Muscle of leg (tissue), 11 donors: Measurements from ENCODE around the gene PARVB. TPM values are rescaled to one million over a fixed set of nuclear protein-coding genes. Genes with fewer than 3 reads are reported as not detected.
"Not testable (repeated sequence)": the region's sequence is repeated elsewhere in the genome, so short reads cannot be mapped to it uniquely, and the experiment has no call there.

ENCODE experiments used
- DNase-seq: peaks from one replicate; pipeline ENCODE4 v3.0.0; 2013
- H3K27ac ChIP-seq: one replicate; pipeline ENCODE4 v1.5.1; 2013; ENCODE audit warnings: mild to moderate bottlenecking, low read length, control low read depth
- H3K27me3 ChIP-seq: one replicate; pipeline ENCODE4 v1.6.1; 2013; ENCODE audit warnings: low read length; ENCODE audit not compliant: control insufficient read depth, insufficient read depth
- H3K36me3 ChIP-seq: one replicate; pipeline ENCODE4 v1.6.1; 2013; ENCODE audit warnings: low read length; ENCODE audit not compliant: control insufficient read depth, insufficient read depth
- H3K4me1 ChIP-seq: one replicate; pipeline ENCODE4 v1.6.1; 2013; ENCODE audit warnings: low read length; ENCODE audit not compliant: control insufficient read depth, insufficient read depth
- H3K4me3 ChIP-seq: one replicate; pipeline ENCODE4 v1.5.1; 2013; ENCODE audit warnings: low read length, control low read depth
- H3K9me3 ChIP-seq: replicated peaks from 2 replicates; pipeline ENCODE4 v1.6.1; 2013; ENCODE audit warnings: low read depth, low read length; ENCODE audit not compliant: control insufficient read depth
- WGBS: methylation state at CpG from one replicate; pipeline ENCODE4 v1.1.5; 2013; ENCODE audit warnings: missing lambda C conversion rate; ENCODE audit not compliant: insufficient coverage; 5-methylcytosine and 5-hydroxymethylcytosine counted together
- polyA plus RNA-seq, 8 donors: library from polyadenylated mRNA; unstranded; fragments of 120-200 nt; gene quantifications; one replicate each; pipeline versions ENCODE4 v1.2.1 to v1.2.3, GENCODE V29; 2013; ENCODE audit warnings: inconsistent platforms in 1 of 8, low replicate concordance in 1 of 8; ENCODE audit not compliant: insufficient read length in 8 of 8, insufficient read depth in 1 of 8
- total RNA-seq: library from RNA; stranded (reverse); fragments of 120-200 nt; gene quantifications from one replicate; pipeline ENCODE4 v1.2.4, GENCODE V29; 2013

PARVB gene
- total and polyA plus RNA-seq, 9 donors = 31.5 to 52.0 (median 43.8) TPM

DNA sequence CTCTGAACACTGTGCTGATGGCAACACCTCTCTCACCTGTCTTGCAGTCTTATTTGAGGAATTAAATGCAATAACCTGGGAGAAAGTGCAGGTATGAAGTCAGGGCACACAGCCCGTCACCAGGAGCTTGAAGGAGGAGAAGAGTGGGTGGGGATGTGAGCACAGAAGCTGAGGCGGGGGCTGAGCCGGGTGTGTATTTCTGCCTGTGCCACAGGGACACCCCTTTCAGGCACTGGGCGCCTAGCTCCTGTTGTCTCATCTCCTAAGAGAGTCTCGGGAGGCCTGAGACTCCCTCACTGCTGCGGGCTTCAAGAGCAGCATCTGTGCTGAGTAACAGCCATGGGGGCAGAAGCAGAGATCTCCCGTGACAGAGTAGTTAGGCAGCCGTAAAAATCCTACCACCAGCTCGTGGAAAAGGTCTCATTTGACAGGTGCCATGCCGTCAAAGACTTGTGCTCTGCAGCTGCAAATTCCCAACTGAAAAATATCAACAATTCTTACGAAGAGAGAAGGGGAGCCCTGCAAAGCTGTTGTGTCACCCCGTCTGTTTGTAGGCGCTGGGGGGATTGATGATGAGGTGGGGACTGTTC is 26.8 kb downstream of the PARVB start:
- no peaks in the 10 kb centered on the region for H3K9me3 ChIP-seq
- no peak overlapping the region for H3K27ac ChIP-seq
- H3K36me3 ChIP-seq = peaks cover 3% of the 10 kb centered on the region
- DNase-seq = no peak
- WGBS = 63% methylated on average over 11 of the region's 13 CpGs
- no peaks in the 10 kb centered on the region for H3K27me3 ChIP-seq
- H3K4me1 ChIP-seq = peaks cover 19% of the 10 kb centered on the region
- H3K4me3 ChIP-seq = no peak overlapping the region

DNA sequence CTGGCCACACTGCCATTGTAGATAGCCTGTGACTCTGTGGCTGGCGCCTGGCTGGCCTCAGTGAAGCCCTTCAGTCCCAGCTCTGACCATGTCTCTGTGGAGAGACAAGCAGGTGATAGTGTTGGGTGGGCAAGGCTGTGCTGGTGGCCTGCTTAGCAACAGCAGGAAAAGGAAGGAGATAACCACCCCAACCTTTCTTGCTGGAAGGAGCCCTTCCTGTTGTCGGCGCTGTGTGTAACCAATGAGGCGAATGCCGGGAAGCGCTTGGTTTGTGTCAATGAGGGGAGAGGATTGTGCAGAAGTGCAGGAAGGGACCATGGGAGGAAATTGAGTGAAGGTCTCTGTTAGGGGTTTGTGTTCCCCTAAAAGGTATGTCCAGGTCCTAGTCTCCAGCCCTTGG is 27.3 kb downstream of the PARVB start:
- Histone ChIP-seq H3K4me1 (peaks cover 19% of the 10 kb centered on the region), H3K36me3 (no peaks in the 10 kb centered on the region), H3K27me3 (no peaks in the 10 kb centered on the region), H3K9me3 (no peaks in the 10 kb centered on the region), H3K4me3 (no peak overlapping the region), H3K27ac (no peak overlapping the region)
- WGBS = 73% methylated on average over 6 of the region's 6 CpGs
- DNase-seq = no peak

- Histone ChIP-seq H3K27me3 (no peaks in the 10 kb centered on the region), H3K4me3 (no peak overlapping the region), H3K27ac (no peak overlapping the region), H3K4me1 (peaks cover 19% of the 10 kb centered on the region), H3K36me3 (no peaks in the 10 kb centered on the region), H3K9me3 (no peaks in the 10 kb centered on the region)
- DNase-seq = no peak
- WGBS = 68% methylated on average over 13 of the region's 13 CpGs
Measured at GRCh38 chr22:44051961-44052360, 27.9 kb downstream of the PARVB start.

DNA sequence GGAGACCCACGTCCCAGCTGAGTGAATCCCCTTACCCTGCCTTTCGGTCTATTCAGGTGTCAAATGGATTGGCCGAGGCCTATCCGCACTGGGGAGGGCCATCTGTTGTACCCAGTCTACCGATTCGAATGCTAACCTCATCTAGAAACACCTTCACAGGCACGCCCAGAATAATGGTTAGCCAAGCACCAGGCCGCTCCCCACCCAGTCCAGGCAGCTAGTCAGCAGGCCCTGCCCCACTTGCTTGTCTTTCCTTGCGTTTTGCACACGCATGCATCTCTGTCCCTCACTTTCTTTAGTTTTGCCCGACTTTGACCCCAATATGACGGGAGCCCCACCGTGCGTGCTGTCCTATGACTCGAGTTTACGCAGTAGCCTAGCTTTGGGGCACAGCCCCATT is 31.7 kb downstream of the PARVB start:
- WGBS = 93% methylated on average over 16 of the region's 16 CpGs
- H3K9me3 ChIP-seq = peaks cover 4% of the 10 kb centered on the region
- DNase-seq = no peak
- H3K4me3 ChIP-seq = no peak overlapping the region
- H3K4me1 ChIP-seq = peaks cover 18% of the 10 kb centered on the region
- no peaks in the 10 kb centered on the region for H3K36me3 ChIP-seq
- no peaks in the 10 kb centered on the region for H3K27me3 ChIP-seq
- H3K27ac ChIP-seq = no peak overlapping the region

GRCh38 chr22:44056649-44057048 is 32.5 kb downstream of the PARVB start:
- H3K27me3 ChIP-seq, H3K36me3 ChIP-seq, H3K9me3 ChIP-seq, H3K27ac ChIP-seq, H3K4me3 ChIP-seq, DNase-seq: not testable (repeated sequence)
- WGBS = 100% methylated on average over 1 of the region's 4 CpGs
- H3K4me1 ChIP-seq = peaks cover 12% of the 10 kb centered on the region

GRCh38 chr22:44057401-44057987 is 33.4 kb downstream of the PARVB start:
- no peak overlapping the region for H3K4me3 ChIP-seq
- H3K4me1 ChIP-seq = peaks cover 12% of the 10 kb centered on the region
- no peaks in the 10 kb centered on the region for H3K27me3 ChIP-seq
- peaks cover 4% of the 10 kb centered on the region for H3K9me3 ChIP-seq
- peak; percentile 27 for DNase-seq
- WGBS = 28% methylated on average over 10 of the region's 11 CpGs
- H3K36me3 ChIP-seq = no peaks in the 10 kb centered on the region
- H3K27ac ChIP-seq = no peak overlapping the region

DNA sequence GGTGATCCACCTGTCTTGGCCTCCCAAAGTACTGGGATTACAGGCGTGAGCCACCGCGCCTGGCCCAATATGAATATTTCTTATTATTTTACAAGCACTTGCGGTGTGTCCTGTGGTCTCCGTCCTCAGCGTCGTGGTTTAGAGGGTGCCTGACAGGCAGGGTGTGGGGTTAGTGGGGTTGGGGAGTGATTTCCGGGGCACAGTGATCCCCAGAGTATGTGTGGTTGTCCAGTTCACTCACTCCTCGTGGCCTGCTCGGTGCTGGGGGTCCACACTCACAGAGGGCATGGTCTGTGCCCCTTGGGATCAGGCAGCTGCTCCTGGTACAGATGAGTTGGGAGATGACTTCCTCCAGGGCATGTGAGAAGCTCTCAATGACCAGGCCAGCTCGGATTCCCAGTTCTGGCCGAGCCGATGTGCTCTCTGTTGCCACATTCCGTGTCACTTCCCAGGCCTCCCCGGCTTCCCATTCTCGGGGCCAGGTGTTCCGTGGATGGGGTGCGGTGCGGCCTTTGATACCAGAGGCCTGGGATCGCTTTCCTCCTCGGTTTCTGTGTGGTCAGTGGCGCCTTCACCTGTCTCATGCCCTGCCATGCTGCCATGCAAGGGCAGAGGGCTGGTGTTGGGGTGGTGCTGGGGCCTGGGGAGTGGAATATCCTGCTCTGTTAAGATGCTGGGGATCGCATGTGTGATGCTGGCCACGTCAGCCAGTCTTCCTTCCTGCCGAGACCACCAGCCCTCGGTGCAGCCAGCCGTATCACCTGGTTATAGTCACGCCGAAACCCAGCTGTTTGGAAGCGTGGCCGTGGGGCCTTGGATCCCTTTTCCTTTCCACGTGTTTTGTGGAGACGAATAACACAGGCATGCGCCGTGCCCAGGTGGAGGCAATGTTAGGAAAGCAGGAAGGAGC is 39.6 kb downstream of the PARVB start:
- Histone ChIP-seq H3K4me1 (peaks cover 15% of the 10 kb centered on the region), H3K27ac (no peak overlapping the region), H3K4me3 (no peak overlapping the region), H3K36me3 (no peaks in the 10 kb centered on the region), H3K9me3 (peaks cover 4% of the 10 kb centered on the region), H3K27me3 (no peaks in the 10 kb centered on the region)
- 83% methylated on average over 27 of the region's 35 CpGs for WGBS
- DNase-seq = no peak

DNA sequence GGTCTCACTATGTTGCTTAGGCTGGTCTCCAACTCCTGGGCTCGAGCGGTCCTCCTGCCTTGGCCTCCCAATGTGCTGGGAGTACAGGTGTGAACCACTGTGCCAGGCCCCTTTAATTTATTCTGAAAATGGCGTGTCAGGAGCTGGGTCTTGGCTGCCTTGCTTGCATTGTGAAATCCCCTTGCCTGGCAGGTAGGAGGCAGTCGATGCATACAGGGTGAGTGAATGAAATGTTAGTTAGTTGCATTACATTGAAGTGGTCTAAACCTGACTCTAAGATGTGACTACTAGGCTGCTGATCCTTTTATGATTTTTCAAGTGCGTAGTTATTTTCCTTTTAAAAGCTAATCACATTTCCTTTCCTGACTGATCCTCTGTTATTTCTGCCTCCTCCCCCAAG is 42.9 kb downstream of the PARVB start:
- Histone ChIP-seq H3K4me3 (no peak overlapping the region), H3K9me3 (no peaks in the 10 kb centered on the region), H3K4me1 (peaks cover 27% of the 10 kb centered on the region), H3K36me3 (no peaks in the 10 kb centered on the region), H3K27me3 (no peaks in the 10 kb centered on the region), H3K27ac (no peak overlapping the region)
- DNase-seq = no peak
- 87% methylated on average over 5 of the region's 5 CpGs for WGBS

- Histone ChIP-seq H3K4me3 (no peak overlapping the region), H3K4me1 (peaks cover 30% of the 10 kb centered on the region), H3K27ac (peak overlapping the region; percentile 7), H3K36me3 (no peaks in the 10 kb centered on the region), H3K27me3 (no peaks in the 10 kb centered on the region), H3K9me3 (no peaks in the 10 kb centered on the region)
- DNase-seq = no peak
- WGBS = 50% methylated on average over 5 of the region's 10 CpGs
Measured at GRCh38 chr22:44067901-44068300, 43.8 kb downstream of the PARVB start.

DNA sequence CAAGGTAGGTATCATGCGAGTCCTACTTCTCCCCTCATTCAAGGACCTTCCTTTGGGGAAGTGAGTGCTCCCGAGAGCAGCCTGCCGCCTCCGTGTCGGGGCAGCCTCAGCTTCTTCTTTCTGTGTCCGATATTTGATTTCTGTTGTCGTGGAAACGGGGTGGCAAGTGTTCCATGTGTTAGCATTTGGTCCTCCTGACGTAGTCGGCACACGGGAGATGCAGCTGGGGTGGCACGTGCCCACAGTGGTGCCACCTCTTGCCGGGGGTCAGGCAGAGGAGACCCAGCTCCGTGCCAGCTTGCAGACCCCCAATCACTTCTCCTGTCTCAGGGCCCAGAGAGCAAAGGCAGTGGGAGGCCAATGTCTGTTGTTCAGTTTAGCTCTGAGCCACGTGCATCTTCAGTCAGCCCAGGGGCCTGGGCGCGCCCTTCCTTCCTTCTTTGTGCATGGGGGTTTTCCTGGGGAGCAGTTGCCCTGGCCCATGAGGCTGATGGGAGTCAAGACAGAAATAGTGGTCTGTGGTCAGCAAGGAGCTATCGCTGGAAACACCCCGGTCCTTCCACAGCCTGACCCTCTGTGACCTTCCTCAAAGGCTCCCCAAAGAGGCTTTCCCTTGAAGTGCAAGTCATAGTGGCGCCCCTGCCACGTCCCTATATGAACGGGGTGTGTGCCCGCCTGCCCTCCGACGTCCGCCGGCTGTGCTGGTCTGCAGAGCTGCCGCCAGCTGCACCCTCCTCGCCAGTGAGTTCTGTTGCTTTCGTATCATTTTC is 44.5 kb downstream of the PARVB start:
- Histone ChIP-seq H3K4me1 (peaks cover 30% of the 10 kb centered on the region), H3K36me3 (no peaks in the 10 kb centered on the region), H3K9me3 (no peaks in the 10 kb centered on the region), H3K4me3 (no peak overlapping the region), H3K27me3 (no peaks in the 10 kb centered on the region), H3K27ac (peak overlapping the region; percentile 35)
- 69% methylated on average over 25 of the region's 30 CpGs for WGBS
- DNase-seq = peak; percentile 80
